ENCODE data around the gene TBC1D9.

- no peak for TF ChIP-seq ATF3 (IDR thresholded peaks at IDR 0.05)
- no peak for TF ChIP-seq CTCF (IDR thresholded peaks at IDR 0.05 in 2 of 3, conservative IDR thresholded peaks at IDR 0.05 in 1 of 3; ENCODE audit: borderline replicate concordance in 1 of 3, insufficient read depth in 1 of 3, low read depth in 2 of 3, low read length in 2 of 3)
Measured at GRCh38 chr4:140600408-140600807, 155.8 kb downstream of the TBC1D9 start.
